ENCODE results near the gene SCAMP3.
A peak's percentile ranks its signal among the peaks of the same experiment; 100 is the strongest.

SCAMP3 gene

DNA sequence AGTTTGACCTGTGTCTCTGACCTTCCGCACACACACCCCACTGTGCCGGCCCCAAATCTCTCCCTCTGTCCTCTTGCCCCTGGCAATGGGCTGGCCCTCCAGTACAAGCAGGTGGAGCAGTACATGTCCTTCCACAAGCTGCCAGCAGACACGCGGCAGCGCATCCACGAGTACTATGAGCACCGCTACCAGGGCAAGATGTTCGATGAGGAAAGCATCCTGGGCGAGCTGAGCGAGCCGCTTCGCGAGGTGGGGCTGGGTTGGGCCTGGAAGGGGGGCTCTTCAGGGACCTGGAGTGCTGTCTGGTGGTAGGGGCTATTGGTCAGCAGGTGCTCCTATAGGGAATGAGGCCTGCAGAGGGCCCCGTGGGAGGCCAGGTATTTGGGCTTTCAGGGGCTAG lies 22.9 kb upstream of the SCAMP3 start:
- DNase-seq = no peak

- no peak for DNase-seq
These were observed 22.3 kb upstream of the SCAMP3 start for GRCh38 chr1:155284476-155284875.

GRCh38 chr1:155282488-155283091 lies 20.4 kb upstream of the SCAMP3 start:
- no peak for DNase-seq

- DNase-seq = no peak
These were observed 17.1 kb upstream of the SCAMP3 start for GRCh38 chr1:155279268-155279667.

DNA sequence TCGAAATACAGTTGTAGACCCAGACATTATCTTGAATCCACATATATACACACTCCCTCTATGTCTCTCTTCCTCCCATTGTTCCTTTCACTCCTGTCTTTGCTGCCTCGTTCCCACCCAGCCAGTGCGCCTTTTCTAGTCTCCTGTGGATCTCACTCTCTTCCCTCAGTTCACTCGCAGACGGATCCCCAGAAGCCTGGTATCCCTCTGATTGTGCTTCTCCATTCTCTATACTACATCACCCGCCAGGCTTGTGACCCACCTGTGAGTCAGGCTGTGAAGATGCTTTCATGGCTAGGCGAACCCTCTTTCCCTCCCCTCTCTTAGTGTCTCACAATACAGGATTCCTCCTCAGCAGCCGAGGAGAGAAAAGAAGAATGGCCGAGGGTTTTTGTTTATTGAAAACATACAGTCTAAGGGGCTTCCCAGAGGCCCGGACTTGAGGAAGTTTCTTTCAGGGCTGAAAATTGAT lies 16.6 kb upstream of the SCAMP3 start:
- no peak for DNase-seq

DNA sequence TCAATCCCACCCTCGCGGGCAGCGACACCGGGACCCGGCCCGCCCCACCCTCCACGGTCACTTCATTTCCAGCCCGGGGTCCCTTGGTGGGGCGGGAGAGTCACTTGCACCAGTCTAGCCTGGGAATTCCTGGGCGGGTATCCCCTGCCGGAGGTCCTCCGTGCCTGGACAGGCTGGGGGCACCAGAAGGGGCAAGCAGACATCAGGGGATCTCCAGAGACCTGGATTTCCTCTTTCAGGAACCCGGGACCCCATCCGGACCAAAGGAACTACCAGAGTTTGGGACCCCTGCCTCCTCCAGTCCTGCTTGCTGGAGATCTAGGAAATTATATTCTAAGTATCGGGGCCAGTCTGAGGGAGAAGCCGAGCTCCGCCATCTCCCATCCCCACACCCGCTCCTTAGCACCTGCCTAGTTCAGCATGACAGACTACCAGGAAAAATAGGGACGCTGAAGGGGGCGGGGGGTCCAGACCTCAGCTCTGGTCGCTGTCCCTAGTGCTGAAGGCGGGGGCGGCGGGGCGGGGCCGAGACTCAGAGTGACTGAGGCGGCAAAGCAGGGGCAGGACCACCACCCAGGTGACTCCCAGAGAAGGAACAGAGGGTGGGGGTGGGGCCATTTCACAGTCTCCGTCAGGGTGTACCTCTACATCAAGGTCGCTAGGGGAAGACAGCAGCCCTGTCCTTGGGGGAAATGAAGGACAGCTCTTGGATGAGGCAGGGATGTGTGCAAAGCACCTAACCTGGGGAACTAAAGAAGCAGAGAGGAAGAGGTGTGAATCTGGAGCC lies 15.9 kb upstream of the SCAMP3 start:
- peak; percentile 70 to 78 for DNase-seq

GRCh38 chr1:155277070-155277901 lies 15.1 kb upstream of the SCAMP3 start, which contains the start of gene HCN3:
HCN3 (plus strand) TSS chr1:155277463; CDS start chr1:155277591, 128 bp downstream.
- DNase-seq = peak; percentile 94 to 95

DNA sequence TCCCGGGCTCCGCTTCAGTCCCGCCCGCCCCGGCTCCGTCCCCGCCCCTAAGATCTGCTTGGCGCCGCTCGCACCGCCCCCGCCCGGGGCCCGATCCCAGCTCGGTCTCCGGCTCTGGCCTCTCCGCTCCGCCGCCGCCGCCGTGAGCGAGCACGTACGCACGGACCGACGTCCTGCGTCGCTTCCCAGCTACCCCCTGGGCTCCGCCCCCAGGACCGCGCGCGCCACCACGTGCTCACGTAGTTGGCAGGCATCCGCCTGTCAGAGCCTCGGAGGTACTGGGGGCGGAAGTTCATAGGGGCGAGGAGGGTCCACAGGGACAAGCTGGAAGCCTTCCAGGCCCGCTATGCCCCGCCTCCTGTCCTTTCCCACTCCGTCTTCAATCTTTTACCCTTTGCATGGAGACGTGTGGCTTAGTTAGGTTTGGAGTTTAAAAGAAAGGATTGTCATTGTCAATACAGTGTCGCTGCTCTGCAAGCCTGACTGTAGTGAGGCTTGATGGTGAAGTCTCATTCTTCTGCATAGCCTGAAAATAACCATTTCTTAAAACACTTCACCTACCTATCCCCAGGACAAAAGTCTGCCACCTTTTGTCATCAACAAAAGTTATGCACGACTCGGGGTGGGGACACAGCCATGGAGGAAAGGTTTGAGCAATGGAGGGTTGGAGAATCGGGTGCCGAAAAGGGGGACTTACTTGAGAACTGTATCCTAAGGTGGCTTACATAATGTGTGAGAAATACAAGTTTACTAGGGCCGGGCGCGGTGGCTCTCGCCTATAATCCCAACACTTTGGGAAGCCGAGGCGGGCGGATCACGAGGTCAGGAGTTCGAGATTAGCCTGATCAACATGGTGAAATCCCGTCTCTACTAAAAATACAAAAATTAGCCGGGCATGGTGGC lies 11.4 kb upstream of the SCAMP3 start, which contains the start of gene CLK2:
CLK2 (minus strand) TSS at position 162 of the 903 bp plus-strand sequence. CDS start 2,527 bp downstream, outside the sequence.
- peak; percentile 93 to 94 for DNase-seq

- no peak for DNase-seq
These were observed 10.5 kb upstream of the SCAMP3 start for GRCh38 chr1:155272466-155273342.

GRCh38 chr1:155269381-155269780 lies 7.2 kb upstream of the SCAMP3 start:
- no peak for DNase-seq

GRCh38 chr1:155268630-155269029 lies 6.5 kb upstream of the SCAMP3 start:
- DNase-seq = no peak

DNA sequence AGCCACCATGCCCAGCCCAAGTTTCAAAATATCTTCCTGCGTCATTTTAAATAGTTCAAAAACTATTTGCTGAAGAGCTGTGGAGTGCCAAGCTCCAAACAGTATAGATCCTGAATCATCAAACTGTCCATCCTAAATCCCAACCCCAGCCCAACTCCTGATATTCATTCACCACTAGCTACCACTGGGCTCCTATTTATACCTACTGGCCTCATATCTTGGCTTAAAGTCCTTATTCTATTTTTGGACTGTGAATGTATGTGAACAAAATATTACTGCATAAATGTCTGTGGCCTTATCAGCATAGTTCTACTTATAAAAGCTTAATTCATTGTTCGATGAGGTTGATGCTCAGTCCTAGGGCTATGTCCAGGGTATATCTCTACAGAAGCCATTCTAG lies 5.2 kb upstream of the SCAMP3 start:
- no peak for DNase-seq

- DNase-seq = no peak
These were observed 4.4 kb upstream of the SCAMP3 start for GRCh38 chr1:155266553-155266952.

DNA sequence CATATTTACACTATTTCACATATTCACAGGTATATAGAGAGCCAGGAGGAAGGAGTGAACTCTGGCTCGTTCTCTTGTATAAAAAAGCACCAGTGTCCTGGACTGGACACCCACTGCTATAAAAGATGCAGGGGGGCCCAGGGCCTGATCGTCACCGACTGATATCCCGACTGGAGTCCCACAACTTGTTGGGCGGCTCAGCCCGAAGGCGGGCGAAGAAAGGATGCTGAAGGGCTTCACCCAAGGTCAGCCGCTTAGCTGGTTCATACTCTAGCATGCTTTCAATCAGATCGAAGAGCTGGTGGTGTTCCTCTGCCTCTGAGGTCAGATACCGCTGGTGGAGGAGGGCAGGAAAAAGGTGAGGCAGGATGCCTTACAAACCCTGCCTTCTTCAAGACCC lies 907 bp upstream of the SCAMP3 start:
- DNase-seq = no peak

DNA sequence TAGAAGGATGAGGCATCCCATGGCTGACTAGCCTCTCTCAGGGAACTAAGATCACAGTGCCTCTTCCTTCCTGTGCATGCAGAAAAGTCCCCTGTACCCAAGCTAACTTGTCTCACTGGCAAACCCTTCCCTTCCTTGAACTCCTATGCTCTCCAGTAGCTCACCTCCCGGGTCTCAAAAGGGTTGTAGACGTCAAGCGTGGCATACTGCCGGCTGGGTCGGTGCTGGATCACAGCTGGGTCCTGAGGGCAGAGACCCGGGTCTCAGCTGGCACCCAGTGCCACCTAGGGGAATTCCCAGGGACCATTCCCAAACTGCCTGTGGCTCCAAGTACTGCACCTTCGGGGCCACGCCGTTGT lies 688 bp downstream of the SCAMP3 start:
- DNase-seq = no peak

DNA sequence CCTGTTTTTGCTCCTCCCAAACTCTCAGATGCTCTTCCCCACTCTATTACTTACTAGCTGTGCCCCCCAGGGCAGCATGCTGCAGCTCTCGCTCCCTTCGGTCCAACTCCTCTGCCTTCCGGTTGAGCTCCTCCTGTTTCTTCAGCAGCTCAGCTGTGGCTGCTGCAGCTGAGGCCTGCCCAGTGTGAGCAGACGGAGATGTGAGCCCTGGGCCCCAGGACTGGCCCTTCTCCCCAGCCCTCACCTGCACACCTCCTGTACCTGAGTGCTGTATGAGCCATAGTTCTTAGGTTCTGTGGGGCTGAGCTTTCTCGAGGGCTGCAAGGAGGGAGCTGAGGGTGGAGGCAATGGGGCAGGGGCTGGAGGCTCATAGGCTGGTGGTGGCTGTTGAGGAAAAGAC lies 1.9 kb downstream of the SCAMP3 start:
- DNase-seq = no peak

DNA sequence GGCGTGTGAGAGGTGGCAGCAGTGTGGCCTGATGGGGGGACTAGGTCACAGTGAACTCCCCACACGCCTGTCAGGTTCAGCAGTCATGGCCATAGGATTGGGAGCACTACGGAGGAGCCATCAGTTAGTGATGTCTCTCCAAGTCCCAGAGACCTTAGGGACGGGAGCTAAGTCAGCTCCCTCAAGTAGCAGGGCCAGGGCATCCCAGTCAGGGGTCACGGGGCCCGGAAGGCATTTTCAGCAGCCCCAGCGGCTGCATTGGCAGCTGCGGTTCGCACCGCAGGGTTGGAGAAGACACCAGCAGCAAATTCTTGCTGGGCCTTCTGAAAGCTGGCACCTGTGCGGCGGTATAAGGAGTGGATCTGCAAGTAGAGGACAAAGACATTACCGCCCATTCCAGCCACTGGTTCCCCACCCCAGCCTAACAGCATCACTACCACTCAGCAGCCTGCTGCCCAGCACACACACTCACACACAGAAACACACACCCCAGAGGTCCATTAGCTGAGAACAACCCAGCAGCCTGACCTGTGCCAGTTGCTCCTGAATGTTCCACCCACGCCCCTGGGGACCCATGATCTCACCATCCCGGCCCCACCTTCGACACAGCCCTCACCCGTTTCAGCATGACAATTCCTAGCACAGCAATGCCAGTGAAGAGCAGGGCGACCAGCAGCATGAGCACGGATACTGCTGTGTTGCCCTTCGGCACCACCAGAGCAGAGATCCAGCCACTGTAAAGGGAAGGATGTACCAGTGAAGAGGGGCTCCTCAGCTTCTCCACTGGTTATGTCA lies 5.9 kb downstream of the SCAMP3 start:
- no peak for DNase-seq

DNA sequence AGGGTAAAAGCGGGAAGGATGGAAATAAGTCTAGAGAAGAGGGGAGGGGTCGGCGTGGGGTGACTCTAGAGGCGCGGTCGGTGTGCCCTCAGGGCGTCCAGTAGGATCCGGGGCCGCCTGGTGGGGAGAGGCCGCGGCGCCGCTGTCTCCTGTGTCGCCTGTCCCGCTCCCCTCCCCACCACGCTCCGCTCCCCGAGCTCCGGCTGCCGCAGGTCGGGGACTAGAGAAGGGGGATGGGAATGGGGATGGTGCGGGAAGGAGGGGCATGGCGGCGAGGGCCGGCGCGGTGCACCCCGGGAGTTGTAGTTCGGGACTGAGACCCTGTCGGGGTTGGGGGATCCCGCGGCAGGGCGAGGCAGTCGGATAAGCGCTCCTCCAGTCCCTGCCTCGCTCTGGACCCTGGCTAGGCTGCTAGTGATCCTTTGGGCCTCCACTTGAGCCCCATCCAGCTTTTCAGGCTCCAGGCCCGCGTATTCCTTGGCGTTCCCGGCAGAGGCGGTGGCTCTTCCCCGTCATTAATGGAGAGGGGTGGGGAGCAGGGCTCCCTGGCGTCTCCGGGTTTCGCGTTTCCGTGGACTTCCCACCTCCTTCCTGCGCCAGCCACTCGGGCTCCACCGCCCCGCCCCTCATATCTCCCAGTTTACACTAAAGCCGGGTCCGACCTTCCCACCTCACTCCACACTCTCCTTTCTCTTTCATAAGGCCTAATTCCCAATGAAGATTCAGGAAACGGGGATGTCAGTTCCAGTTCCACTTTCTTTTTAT lies 6.7 kb downstream of the SCAMP3 start, which contains the start of gene ENTREP3:
ENTREP3 (minus strand) TSS at position 241 of the 765 bp plus-strand sequence. CDS start 606 bp downstream, outside the sequence.
- DNase-seq = peak; percentile 77 to 82

GRCh38 chr1:155254714-155255242 lies 7.4 kb downstream of the SCAMP3 start:
- no peak for DNase-seq

Measured in CD4-positive, alpha-beta T cell treated with Interleukin-1 beta for 1 hour (primary cell).